ENCODE measurements around the gene PDC. TPM values are rescaled to one million over a fixed set of nuclear protein-coding genes. Genes with fewer than 3 reads are reported as not detected.
"Not testable (repeated sequence)": the region's sequence is repeated elsewhere in the genome, so short reads cannot be mapped to it uniquely, and the experiment has no call there.

Gene PDC
- total RNA-seq, 1 donor from 2014 or later = not detected

DNA sequence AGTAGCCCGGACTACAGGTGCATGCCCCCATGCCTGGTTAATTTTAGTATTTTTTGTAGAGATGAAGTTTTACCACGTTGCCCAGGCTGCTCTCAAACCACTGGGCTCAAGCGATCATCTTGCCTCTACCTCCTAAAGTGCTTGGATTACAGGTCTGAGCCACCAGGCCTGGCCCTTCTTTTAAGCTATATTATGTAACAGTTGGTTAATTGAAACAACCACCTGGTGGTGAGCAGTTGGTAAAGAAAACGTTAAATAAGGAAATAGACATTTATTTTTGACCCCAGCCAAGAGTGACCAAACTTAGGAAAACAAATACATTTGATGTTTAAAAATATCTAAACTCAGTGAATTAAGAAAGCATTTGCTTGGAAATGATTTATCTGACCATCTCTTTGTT, 12.1 kb upstream of the PDC start:
- Histone ChIP-seq H3K27me3 (ENCODE audit: control insufficient read depth in 3 of 3, insufficient read depth in 3 of 3, low read length in 3 of 3) (no peaks in the 10 kb centered on the region), H3K36me3 (ENCODE audit: control insufficient read depth in 3 of 3, insufficient read depth in 3 of 3, low read length in 3 of 3) (no peaks in the 10 kb centered on the region), H3K9ac (ENCODE audit: low read depth in 1 of 3, low read length in 3 of 3) (no peak overlapping the region), H3K4me1 (ENCODE audit: control insufficient read depth in 3 of 3, insufficient read depth in 3 of 3, low read length in 3 of 3) (no peaks in the 10 kb centered on the region), H3K4me3 (ENCODE audit: low read length in 3 of 3) (no peak overlapping the region), H3K27ac (ENCODE audit: low read depth, low read length) (no peak overlapping the region), H3K9me3 (ENCODE audit: control insufficient read depth in 3 of 3, low read length in 3 of 3) (no peaks in the 10 kb centered on the region)

DNA sequence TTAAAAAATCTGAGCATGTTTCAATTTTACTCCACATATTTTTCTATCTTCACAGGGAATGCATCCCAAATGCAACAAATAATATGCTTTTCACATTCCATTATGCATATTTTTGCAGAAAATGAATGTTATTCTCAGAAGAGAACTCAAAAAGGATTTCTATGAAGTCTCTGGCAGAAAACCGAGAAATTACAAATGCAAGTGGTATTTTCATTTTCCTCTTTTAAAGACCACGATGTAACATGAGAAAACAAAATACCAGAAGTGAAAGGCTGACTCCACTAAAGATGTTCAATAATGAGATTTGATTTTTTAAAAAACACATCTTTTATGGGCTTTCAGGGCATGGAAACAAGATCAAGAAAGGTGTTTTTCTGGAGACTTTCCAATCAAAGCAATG, 5.0 kb upstream of the PDC start:
- H3K36me3 ChIP-seq (ENCODE audit: control insufficient read depth in 3 of 3, insufficient read depth in 3 of 3, low read length in 3 of 3) = no peaks in the 10 kb centered on the region
- H3K4me3 ChIP-seq (ENCODE audit: low read length in 3 of 3) = no peak overlapping the region
- H3K4me1 ChIP-seq (ENCODE audit: control insufficient read depth in 3 of 3, insufficient read depth in 3 of 3, low read length in 3 of 3) = no peaks in the 10 kb centered on the region
- no peak overlapping the region for H3K9ac ChIP-seq (ENCODE audit: low read depth in 1 of 3, low read length in 3 of 3)
- no peaks in the 10 kb centered on the region for H3K27me3 ChIP-seq (ENCODE audit: control insufficient read depth in 3 of 3, insufficient read depth in 3 of 3, low read length in 3 of 3)
- H3K9me3 ChIP-seq (ENCODE audit: control insufficient read depth in 3 of 3, low read length in 3 of 3) = no peaks in the 10 kb centered on the region
- H3K27ac ChIP-seq (ENCODE audit: low read depth, low read length) = no peak overlapping the region

DNA sequence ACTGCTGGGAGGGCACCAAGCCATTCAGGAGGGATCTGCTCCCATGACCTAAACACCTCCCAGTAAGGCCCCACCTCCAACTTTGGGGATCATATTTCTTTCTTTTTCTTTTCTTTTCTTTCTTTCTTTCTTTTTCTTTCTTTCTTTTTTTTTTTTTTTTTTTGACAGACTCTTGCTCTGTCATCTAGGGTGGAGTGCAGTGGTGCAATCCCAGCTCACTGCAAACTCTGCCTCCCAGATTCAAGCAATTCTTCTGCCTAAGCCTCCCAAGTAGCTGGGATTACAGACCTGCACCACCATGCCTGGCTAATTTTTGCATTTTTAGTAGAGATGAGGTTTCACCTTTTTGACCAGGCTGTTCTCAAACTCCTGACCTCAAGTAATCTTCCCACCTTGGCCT, 4.6 kb upstream of the PDC start:
- not testable (repeated sequence) for H3K9ac ChIP-seq (ENCODE audit: low read depth in 1 of 3, low read length in 3 of 3); H3K4me3 ChIP-seq (ENCODE audit: low read length in 3 of 3); H3K9me3 ChIP-seq (ENCODE audit: control insufficient read depth in 3 of 3, low read length in 3 of 3); H3K27me3 ChIP-seq (ENCODE audit: control insufficient read depth in 3 of 3, insufficient read depth in 3 of 3, low read length in 3 of 3); H3K36me3 ChIP-seq (ENCODE audit: control insufficient read depth in 3 of 3, insufficient read depth in 3 of 3, low read length in 3 of 3); H3K4me1 ChIP-seq (ENCODE audit: control insufficient read depth in 3 of 3, insufficient read depth in 3 of 3, low read length in 3 of 3); H3K27ac ChIP-seq (ENCODE audit: low read depth, low read length)

DNA sequence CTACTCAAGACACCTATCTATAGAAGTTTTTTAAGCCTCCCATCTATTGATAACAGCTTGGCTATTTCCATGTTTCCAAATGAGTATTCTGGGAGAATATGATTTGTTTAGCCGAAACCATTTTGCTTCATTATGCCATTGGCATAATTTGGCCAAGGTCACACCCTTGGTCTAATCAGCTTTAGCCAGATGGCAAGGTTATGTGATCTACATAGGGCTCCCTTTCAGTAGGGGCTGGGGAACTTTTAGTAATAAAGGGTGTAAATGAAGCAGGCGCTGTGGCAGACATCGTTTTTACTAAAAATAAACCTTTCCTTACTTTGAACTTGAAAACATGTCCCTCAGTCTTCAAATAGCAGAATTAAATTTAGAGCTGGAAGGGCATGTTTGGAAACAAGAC, 3.0 kb upstream of the PDC start:
- Histone ChIP-seq H3K4me1 (ENCODE audit: control insufficient read depth in 3 of 3, insufficient read depth in 3 of 3, low read length in 3 of 3) (no peaks in the 10 kb centered on the region), H3K9me3 (ENCODE audit: control insufficient read depth in 3 of 3, low read length in 3 of 3) (no peaks in the 10 kb centered on the region), H3K9ac (ENCODE audit: low read depth in 1 of 3, low read length in 3 of 3) (no peak overlapping the region), H3K27me3 (ENCODE audit: control insufficient read depth in 3 of 3, insufficient read depth in 3 of 3, low read length in 3 of 3) (no peaks in the 10 kb centered on the region), H3K4me3 (ENCODE audit: low read length in 3 of 3) (no peak overlapping the region), H3K27ac (ENCODE audit: low read depth, low read length) (no peak overlapping the region), H3K36me3 (ENCODE audit: control insufficient read depth in 3 of 3, insufficient read depth in 3 of 3, low read length in 3 of 3) (no peaks in the 10 kb centered on the region)

GRCh38 chr1:186463511-186463910, 2.6 kb upstream of the PDC start:
- no peaks in the 10 kb centered on the region for H3K4me1 ChIP-seq (ENCODE audit: control insufficient read depth in 3 of 3, insufficient read depth in 3 of 3, low read length in 3 of 3)
- no peaks in the 10 kb centered on the region for H3K36me3 ChIP-seq (ENCODE audit: control insufficient read depth in 3 of 3, insufficient read depth in 3 of 3, low read length in 3 of 3)
- no peaks in the 10 kb centered on the region for H3K27me3 ChIP-seq (ENCODE audit: control insufficient read depth in 3 of 3, insufficient read depth in 3 of 3, low read length in 3 of 3)
- no peak overlapping the region for H3K9ac ChIP-seq (ENCODE audit: low read depth in 1 of 3, low read length in 3 of 3)
- H3K27ac ChIP-seq (ENCODE audit: low read depth, low read length) = no peak overlapping the region
- H3K4me3 ChIP-seq (ENCODE audit: low read length in 3 of 3) = no peak overlapping the region
- no peaks in the 10 kb centered on the region for H3K9me3 ChIP-seq (ENCODE audit: control insufficient read depth in 3 of 3, low read length in 3 of 3)

DNA sequence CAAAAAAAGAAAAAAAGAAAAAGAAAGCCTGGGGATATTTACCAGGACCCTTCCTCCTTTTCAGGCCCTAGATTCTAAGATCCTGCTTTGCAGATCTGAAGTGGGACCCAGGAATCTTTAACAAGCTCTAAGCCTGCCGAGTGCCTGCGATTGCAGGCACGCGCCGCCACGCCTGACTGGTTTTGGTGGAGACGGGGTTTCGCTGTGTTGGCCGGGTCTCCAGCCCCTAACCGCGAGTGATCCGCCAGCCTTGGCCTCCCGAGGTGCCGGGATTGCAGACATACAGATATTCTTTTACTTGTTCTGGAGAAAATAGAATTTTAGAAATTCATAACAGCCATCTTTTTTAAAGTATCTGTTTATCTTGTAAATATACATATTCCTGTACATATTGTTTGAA, 1.8 kb downstream of the PDC start:
- not testable (repeated sequence) for H3K4me3 ChIP-seq (ENCODE audit: low read length in 3 of 3); H3K27me3 ChIP-seq (ENCODE audit: control insufficient read depth in 3 of 3, insufficient read depth in 3 of 3, low read length in 3 of 3); H3K36me3 ChIP-seq (ENCODE audit: control insufficient read depth in 3 of 3, insufficient read depth in 3 of 3, low read length in 3 of 3); H3K9me3 ChIP-seq (ENCODE audit: control insufficient read depth in 3 of 3, low read length in 3 of 3); H3K4me1 ChIP-seq (ENCODE audit: control insufficient read depth in 3 of 3, insufficient read depth in 3 of 3, low read length in 3 of 3); H3K27ac ChIP-seq (ENCODE audit: low read depth, low read length); H3K9ac ChIP-seq (ENCODE audit: low read depth in 1 of 3, low read length in 3 of 3)

DNA sequence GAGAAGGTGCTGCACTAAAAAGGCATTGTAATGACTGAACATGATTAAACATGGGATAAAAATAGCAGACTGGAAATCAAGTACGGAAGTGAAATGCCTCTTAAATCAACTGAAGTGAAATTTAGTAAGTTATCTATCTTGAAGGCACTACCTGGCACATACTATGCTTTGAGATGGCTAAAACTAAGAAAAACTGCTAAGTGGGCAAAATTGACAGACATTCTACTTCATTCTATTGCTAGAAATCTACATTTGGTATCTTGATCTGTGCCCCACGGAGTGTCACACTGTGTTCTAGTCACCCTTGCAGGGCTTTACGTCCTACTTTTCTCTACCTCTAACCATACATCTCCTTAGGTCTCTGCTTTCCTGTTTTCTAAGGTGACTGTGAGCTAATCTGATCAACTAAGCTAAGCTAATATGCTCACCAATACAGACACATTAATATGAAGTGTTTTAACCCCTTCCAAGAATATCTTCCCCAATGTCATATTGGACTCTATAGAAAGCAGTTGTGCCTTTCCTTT, 4.1 kb downstream of the PDC start:
- Histone ChIP-seq H3K9me3 (ENCODE audit: control insufficient read depth in 3 of 3, low read length in 3 of 3) (no peaks in the 10 kb centered on the region), H3K36me3 (ENCODE audit: control insufficient read depth in 3 of 3, insufficient read depth in 3 of 3, low read length in 3 of 3) (no peaks in the 10 kb centered on the region), H3K27me3 (ENCODE audit: control insufficient read depth in 3 of 3, insufficient read depth in 3 of 3, low read length in 3 of 3) (no peaks in the 10 kb centered on the region), H3K9ac (ENCODE audit: low read depth in 1 of 3, low read length in 3 of 3) (no peak overlapping the region), H3K4me1 (ENCODE audit: control insufficient read depth in 3 of 3, insufficient read depth in 3 of 3, low read length in 3 of 3) (no peaks in the 10 kb centered on the region), H3K27ac (ENCODE audit: low read depth, low read length) (no peak overlapping the region), H3K4me3 (ENCODE audit: low read length in 3 of 3) (no peak overlapping the region)

DNA sequence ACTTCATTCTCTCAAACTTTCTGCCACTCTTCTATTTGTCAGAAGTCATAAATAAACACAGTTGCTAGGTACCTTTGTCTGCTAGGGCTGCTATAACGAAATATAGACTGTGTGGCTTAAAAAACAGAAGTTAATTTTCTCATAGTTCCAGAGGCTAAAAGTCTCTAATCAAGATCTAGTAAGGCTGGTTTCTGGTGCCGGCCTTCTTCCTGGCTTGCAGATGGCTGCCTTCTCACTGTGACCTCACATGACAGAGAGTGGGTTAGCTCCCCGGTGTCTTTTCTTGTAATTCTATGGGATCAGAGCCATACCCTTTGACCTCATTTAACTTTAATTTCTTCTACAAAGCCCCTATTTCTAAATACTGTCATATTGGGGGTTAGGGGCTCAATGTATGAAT, 5.9 kb downstream of the PDC start:
- Histone ChIP-seq H3K27ac (ENCODE audit: low read depth, low read length) (no peak overlapping the region), H3K9ac (ENCODE audit: low read depth in 1 of 3, low read length in 3 of 3) (no peak overlapping the region), H3K4me3 (ENCODE audit: low read length in 3 of 3) (no peak overlapping the region), H3K4me1 (ENCODE audit: control insufficient read depth in 3 of 3, insufficient read depth in 3 of 3, low read length in 3 of 3) (no peaks in the 10 kb centered on the region), H3K27me3 (ENCODE audit: control insufficient read depth in 3 of 3, insufficient read depth in 3 of 3, low read length in 3 of 3) (no peaks in the 10 kb centered on the region), H3K9me3 (ENCODE audit: control insufficient read depth in 3 of 3, low read length in 3 of 3) (no peaks in the 10 kb centered on the region), H3K36me3 (ENCODE audit: control insufficient read depth in 3 of 3, insufficient read depth in 3 of 3, low read length in 3 of 3) (no peaks in the 10 kb centered on the region)

GRCh38 chr1:186446152-186446551, 14.8 kb downstream of the PDC start:
- no peaks in the 10 kb centered on the region for H3K36me3 ChIP-seq (ENCODE audit: control insufficient read depth in 3 of 3, insufficient read depth in 3 of 3, low read length in 3 of 3)
- no peaks in the 10 kb centered on the region for H3K27me3 ChIP-seq (ENCODE audit: control insufficient read depth in 3 of 3, insufficient read depth in 3 of 3, low read length in 3 of 3)
- H3K27ac ChIP-seq (ENCODE audit: low read depth, low read length) = no peak overlapping the region
- no peaks in the 10 kb centered on the region for H3K4me1 ChIP-seq (ENCODE audit: control insufficient read depth in 3 of 3, insufficient read depth in 3 of 3, low read length in 3 of 3)
- H3K9me3 ChIP-seq (ENCODE audit: control insufficient read depth in 3 of 3, low read length in 3 of 3) = no peaks in the 10 kb centered on the region
- H3K9ac ChIP-seq (ENCODE audit: low read depth in 1 of 3, low read length in 3 of 3) = no peak overlapping the region
- H3K4me3 ChIP-seq (ENCODE audit: low read length in 3 of 3) = no peak overlapping the region

DNA sequence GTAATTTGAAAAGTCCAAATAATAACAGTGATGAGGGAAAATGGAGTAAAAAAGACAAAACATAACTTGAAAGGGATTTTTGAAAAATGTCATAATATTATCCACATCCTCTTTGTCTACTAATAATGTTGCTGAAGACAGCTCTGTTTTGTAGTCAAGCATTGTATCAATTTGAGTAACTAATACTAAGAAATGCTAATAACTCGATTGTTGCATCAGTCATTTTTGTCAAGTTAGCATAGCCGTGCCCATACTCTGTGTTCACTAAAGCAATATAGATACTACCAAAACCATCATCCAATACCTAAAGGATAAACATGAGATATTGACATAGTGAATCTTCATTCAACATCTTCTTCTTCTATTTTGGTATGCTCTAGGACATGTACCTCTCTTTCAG, 17.3 kb downstream of the PDC start:
- no peak overlapping the region for H3K9ac ChIP-seq (ENCODE audit: low read depth in 1 of 3, low read length in 3 of 3)
- no peak overlapping the region for H3K27ac ChIP-seq (ENCODE audit: low read depth, low read length)
- no peaks in the 10 kb centered on the region for H3K4me1 ChIP-seq (ENCODE audit: control insufficient read depth in 3 of 3, insufficient read depth in 3 of 3, low read length in 3 of 3)
- no peak overlapping the region for H3K4me3 ChIP-seq (ENCODE audit: low read length in 3 of 3)
- H3K27me3 ChIP-seq (ENCODE audit: control insufficient read depth in 3 of 3, insufficient read depth in 3 of 3, low read length in 3 of 3) = no peaks in the 10 kb centered on the region
- no peaks in the 10 kb centered on the region for H3K36me3 ChIP-seq (ENCODE audit: control insufficient read depth in 3 of 3, insufficient read depth in 3 of 3, low read length in 3 of 3)
- H3K9me3 ChIP-seq (ENCODE audit: control insufficient read depth in 3 of 3, low read length in 3 of 3) = no peaks in the 10 kb centered on the region
